ENCODE measurements around the gene PIMREG. TPM values are rescaled to one million over a fixed set of nuclear protein-coding genes. Genes with fewer than 3 reads are reported as not detected.
A peak's percentile ranks its signal among the peaks of the same experiment; 100 is the strongest.

PIMREG gene
- total and polyA plus RNA-seq, 2 experiments from 2014 or later = 11.3 to 70.6 TPM

DNA sequence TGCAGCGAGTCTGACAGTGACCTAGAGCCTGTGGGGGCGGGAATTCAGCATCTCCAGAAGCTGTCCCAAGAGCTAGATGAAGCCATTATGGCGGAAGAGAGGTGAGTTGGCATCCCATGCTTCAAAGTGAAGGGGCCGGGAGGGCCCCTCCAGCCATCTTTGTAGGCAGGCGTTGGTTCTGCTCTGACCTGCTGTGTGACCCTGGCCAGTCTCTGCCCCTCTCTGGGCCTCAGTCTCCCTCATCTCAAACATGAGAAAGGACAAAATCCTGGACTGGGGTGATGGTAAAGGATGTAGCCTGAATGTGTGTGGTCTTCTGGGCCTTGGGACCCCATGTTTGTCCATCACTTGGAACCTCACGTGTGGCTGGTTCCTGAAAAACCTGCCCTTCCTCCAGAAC, 5.1 kb downstream of the PIMREG start:
- H3K27me3 ChIP-seq = no peaks in the 10 kb centered on the region

GRCh38 chr17:6450926-6451832, 6.9 kb downstream of the PIMREG start:
- DNase-seq (ENCODE audit: low read depth in 1 of 2, low spot score in 1 of 2) = peak in 1 of 2 donors; percentile 59
- Histone ChIP-seq H3K9me3 (ENCODE audit: low read depth) (no peaks in the 10 kb centered on the region), H3K4me3 (no peak overlapping the region), H3K4me1 (ENCODE audit: low read depth) (no peaks in the 10 kb centered on the region), H3K27me3 (no peaks in the 10 kb centered on the region), H3K27ac (no peak overlapping the region), H3K36me3 (no peaks in the 10 kb centered on the region)
- TF ChIP-seq, protein P1, sequence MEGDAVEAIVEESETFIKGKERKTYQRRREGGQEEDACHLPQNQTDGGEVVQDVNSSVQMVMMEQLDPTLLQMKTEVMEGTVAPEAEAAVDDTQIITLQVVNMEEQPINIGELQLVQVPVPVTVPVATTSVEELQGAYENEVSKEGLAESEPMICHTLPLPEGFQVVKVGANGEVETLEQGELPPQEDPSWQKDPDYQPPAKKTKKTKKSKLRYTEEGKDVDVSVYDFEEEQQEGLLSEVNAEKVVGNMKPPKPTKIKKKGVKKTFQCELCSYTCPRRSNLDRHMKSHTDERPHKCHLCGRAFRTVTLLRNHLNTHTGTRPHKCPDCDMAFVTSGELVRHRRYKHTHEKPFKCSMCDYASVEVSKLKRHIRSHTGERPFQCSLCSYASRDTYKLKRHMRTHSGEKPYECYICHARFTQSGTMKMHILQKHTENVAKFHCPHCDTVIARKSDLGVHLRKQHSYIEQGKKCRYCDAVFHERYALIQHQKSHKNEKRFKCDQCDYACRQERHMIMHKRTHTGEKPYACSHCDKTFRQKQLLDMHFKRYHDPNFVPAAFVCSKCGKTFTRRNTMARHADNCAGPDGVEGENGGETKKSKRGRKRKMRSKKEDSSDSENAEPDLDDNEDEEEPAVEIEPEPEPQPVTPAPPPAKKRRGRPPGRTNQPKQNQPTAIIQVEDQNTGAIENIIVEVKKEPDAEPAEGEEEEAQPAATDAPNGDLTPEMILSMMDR (IDR thresholded peaks at IDR 0.05; ENCODE audit: low read depth, low read length) = no peak

More for the DNA sequence above, 5.1 kb downstream of the PIMREG start:
- Histone ChIP-seq H3K9me3 (ENCODE audit: low read depth) (no peaks in the 10 kb centered on the region), H3K4me3 (no peak overlapping the region), H3K4me1 (ENCODE audit: low read depth) (no peaks in the 10 kb centered on the region), H3K36me3 (no peaks in the 10 kb centered on the region), H3K27ac (no peak overlapping the region)
- TF ChIP-seq, protein P1 (IDR thresholded peaks at IDR 0.05; ENCODE audit: low read depth, low read length) = no peak
- no peak for DNase-seq (ENCODE audit: low read depth in 1 of 2, low spot score in 1 of 2)

- TF ChIP-seq, protein P1 (IDR thresholded peaks at IDR 0.05; ENCODE audit: low read depth, low read length) = no peak
- Histone ChIP-seq H3K4me1 (ENCODE audit: low read depth) (peaks cover 7% of the 10 kb centered on the region), H3K27me3 (no peaks in the 10 kb centered on the region), H3K9me3 (ENCODE audit: low read depth) (no peaks in the 10 kb centered on the region), H3K4me3 (no peak overlapping the region), H3K36me3 (no peaks in the 10 kb centered on the region), H3K27ac (no peak overlapping the region)
- no peak for DNase-seq (ENCODE audit: low read depth in 1 of 2, low spot score in 1 of 2)
These were observed 8.4 kb downstream of the PIMREG start for GRCh38 chr17:6452471-6453266.

GRCh38 chr17:6453279-6454024, 9.2 kb downstream of the PIMREG start:
- Histone ChIP-seq H3K9me3 (ENCODE audit: low read depth) (no peaks in the 10 kb centered on the region), H3K27me3 (no peaks in the 10 kb centered on the region), H3K4me3 (no peak overlapping the region), H3K36me3 (no peaks in the 10 kb centered on the region), H3K27ac (no peak overlapping the region), H3K4me1 (ENCODE audit: low read depth) (peaks cover 7% of the 10 kb centered on the region)
- TF ChIP-seq, protein P1 (IDR thresholded peaks at IDR 0.05; ENCODE audit: low read depth, low read length) = no peak
- DNase-seq (ENCODE audit: low read depth in 1 of 2, low spot score in 1 of 2) = no peak

All from cardiac muscle cell (in vitro differentiated cells and primary cell).